ENCODE data around the gene CCM2L. TPM values are rescaled to one million over a fixed set of nuclear protein-coding genes. Genes with fewer than 3 reads are reported as not detected.

Gene CCM2L
- total and polyA plus RNA-seq, 2 experiments from 2014 or later = 4.9 to 13.3 TPM

DNA sequence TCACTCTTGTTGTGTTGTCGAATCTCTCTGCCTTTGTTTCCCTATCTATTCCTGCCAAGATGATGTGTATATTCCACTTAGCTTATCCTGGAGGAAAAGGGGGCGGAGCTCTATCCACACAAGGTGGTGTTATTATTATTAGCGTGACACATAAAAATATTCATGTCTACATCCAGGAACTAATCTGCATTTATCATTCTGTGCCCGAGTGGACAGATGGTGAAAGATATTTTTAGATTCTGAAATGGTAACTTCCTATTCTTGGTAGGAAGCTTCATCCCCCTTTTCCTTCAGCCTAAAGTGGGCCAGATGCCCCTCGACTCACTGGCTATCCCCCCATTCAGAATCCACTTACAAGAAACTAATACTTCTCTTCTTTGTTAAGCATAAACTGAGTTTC, 40.2 kb upstream of the CCM2L start:
- H3K4me2 ChIP-seq = no peak overlapping the region
- ATAC-seq (no peak), DNase-seq (ENCODE audit: low spot score) (no peak)
- no peaks in the 10 kb centered on the region for H3K9me2 ChIP-seq (ENCODE audit: insufficient read depth)
- Mint-ChIP-seq H3K4me3 (peak overlapping the region; percentile 86; the same call in 1 of the 3 replicates), H3K4me1 (peaks cover 42% of the 10 kb centered on the region), H3K27ac (no peak overlapping the region), H3K36me3 (ENCODE audit: low read depth) (no peaks in the 10 kb centered on the region), H3K27me3 (ENCODE audit: insufficient read depth, low read depth, poor library complexity) (peaks cover 19% of the 10 kb centered on the region), H3K9me3 (peaks cover 10% of the 10 kb centered on the region; the same call in 2 of the 3 replicates)
- peaks cover 25% of the 10 kb centered on the region for H3K27me3 ChIP-seq (ENCODE audit: insufficient read depth)
- H4K20me1 ChIP-seq (replicated peaks; ENCODE audit: insufficient read depth) = peaks cover 25% of the 10 kb centered on the region
- TF ChIP-seq NANOG (IDR thresholded peaks at IDR 0.05; ENCODE audit: borderline replicate concordance) (no peak), ZNF114 (CRISPR knock-in tag; IDR thresholded peaks at IDR 0.05) (no peak), POLR2AphosphoS5 (IDR thresholded peaks at IDR 0.05; ENCODE audit: low read depth) (no peak), ZNF331 (CRISPR knock-in tag; IDR thresholded peaks at IDR 0.05; ENCODE audit: low read depth) (no peak), STAT1 (IDR thresholded peaks at IDR 0.05; ENCODE audit: unreplicated experiment) (no peak), EZH2 (IDR thresholded peaks at IDR 0.05; ENCODE audit: low read depth, unreplicated experiment) (no peak), CREB1 (CRISPR knock-in tag; IDR thresholded peaks at IDR 0.05; ENCODE audit: low read depth) (no peak)
- TF ChIP-seq, protein P1, sequence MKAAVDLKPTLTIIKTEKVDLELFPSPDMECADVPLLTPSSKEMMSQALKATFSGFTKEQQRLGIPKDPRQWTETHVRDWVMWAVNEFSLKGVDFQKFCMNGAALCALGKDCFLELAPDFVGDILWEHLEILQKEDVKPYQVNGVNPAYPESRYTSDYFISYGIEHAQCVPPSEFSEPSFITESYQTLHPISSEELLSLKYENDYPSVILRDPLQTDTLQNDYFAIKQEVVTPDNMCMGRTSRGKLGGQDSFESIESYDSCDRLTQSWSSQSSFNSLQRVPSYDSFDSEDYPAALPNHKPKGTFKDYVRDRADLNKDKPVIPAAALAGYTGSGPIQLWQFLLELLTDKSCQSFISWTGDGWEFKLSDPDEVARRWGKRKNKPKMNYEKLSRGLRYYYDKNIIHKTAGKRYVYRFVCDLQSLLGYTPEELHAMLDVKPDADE (IDR thresholded peaks at IDR 0.05) = no peak
- TF ChIP-seq, protein P2, sequence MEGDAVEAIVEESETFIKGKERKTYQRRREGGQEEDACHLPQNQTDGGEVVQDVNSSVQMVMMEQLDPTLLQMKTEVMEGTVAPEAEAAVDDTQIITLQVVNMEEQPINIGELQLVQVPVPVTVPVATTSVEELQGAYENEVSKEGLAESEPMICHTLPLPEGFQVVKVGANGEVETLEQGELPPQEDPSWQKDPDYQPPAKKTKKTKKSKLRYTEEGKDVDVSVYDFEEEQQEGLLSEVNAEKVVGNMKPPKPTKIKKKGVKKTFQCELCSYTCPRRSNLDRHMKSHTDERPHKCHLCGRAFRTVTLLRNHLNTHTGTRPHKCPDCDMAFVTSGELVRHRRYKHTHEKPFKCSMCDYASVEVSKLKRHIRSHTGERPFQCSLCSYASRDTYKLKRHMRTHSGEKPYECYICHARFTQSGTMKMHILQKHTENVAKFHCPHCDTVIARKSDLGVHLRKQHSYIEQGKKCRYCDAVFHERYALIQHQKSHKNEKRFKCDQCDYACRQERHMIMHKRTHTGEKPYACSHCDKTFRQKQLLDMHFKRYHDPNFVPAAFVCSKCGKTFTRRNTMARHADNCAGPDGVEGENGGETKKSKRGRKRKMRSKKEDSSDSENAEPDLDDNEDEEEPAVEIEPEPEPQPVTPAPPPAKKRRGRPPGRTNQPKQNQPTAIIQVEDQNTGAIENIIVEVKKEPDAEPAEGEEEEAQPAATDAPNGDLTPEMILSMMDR (conservative IDR thresholded peaks at IDR 0.05; ENCODE audit: low read depth in 2 of 2) = no peak
- no peaks in the 10 kb centered on the region for H3K36me3 ChIP-seq (ENCODE audit: insufficient read depth)
- H3K4me1 ChIP-seq (ENCODE audit: insufficient read depth) = peaks cover 41% of the 10 kb centered on the region
- H3K27ac ChIP-seq (ENCODE audit: low read depth) = no peak overlapping the region
- H3F3A ChIP-seq (replicated peaks; ENCODE audit: low read depth) = peaks cover 33% of the 10 kb centered on the region
- no peaks in the 10 kb centered on the region for H3K79me2 ChIP-seq (replicated peaks; ENCODE audit: insufficient read depth)
- H3K4me3 ChIP-seq = no peak overlapping the region
- no peak overlapping the region for H2AFZ ChIP-seq

DNA sequence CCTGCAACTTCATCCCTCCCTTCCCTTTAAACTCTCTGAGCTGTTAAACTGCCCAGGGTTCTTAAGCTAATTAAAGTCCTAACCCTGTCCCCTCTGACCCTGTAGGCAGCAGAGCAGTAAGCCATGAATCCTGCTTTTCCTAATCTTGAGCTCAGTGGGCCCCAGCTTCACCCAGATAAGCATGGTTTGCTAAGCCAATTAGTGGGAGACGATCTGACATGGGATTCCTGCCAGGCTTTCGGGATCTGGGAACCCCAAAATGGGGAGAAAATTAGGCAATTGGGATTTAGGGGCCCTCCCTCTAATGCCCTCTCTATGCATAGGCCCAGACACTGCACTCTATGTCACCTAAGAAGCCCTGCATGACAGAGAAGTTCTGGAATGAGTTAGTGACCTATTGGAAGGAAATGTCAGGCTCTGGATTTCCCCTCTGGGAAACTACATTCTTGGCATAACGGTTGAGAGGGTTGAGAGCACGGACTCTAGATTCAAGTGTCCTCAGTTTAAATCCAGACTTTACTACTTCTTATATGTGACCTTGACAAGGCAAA, 37.7 kb upstream of the CCM2L start:
- Histone ChIP-seq H3K4me2 (no peak overlapping the region), H3K27me3 (ENCODE audit: insufficient read depth) (peaks cover 21% of the 10 kb centered on the region), H3K27ac (ENCODE audit: low read depth) (no peak overlapping the region), H2AFZ (no peak overlapping the region), H3K4me1 (ENCODE audit: insufficient read depth) (peaks cover 39% of the 10 kb centered on the region), H3K9me2 (ENCODE audit: insufficient read depth) (no peaks in the 10 kb centered on the region), H4K20me1 (replicated peaks; ENCODE audit: insufficient read depth) (peaks cover 25% of the 10 kb centered on the region), H3F3A (replicated peaks; ENCODE audit: low read depth) (peaks cover 25% of the 10 kb centered on the region), H3K36me3 (ENCODE audit: insufficient read depth) (no peaks in the 10 kb centered on the region), H3K79me2 (replicated peaks; ENCODE audit: insufficient read depth) (no peaks in the 10 kb centered on the region), H3K4me3 (no peak overlapping the region)
- ATAC-seq (no peak), DNase-seq (ENCODE audit: low spot score) (peak; percentile 55)
- Mint-ChIP-seq H3K27me3 (ENCODE audit: insufficient read depth, low read depth, poor library complexity) (peaks cover 19% of the 10 kb centered on the region), H3K36me3 (ENCODE audit: low read depth) (peaks cover 3% of the 10 kb centered on the region; the same call in 1 of the 3 replicates), H3K9me3 (peaks cover 17% of the 10 kb centered on the region; the same call in 2 of the 3 replicates), H3K27ac (no peak overlapping the region), H3K4me3 (no peak overlapping the region), H3K4me1 (peaks cover 39% of the 10 kb centered on the region)
- TF ChIP-seq ZNF114 (CRISPR knock-in tag; IDR thresholded peaks at IDR 0.05) = no peak
- TF ChIP-seq, protein P3, sequence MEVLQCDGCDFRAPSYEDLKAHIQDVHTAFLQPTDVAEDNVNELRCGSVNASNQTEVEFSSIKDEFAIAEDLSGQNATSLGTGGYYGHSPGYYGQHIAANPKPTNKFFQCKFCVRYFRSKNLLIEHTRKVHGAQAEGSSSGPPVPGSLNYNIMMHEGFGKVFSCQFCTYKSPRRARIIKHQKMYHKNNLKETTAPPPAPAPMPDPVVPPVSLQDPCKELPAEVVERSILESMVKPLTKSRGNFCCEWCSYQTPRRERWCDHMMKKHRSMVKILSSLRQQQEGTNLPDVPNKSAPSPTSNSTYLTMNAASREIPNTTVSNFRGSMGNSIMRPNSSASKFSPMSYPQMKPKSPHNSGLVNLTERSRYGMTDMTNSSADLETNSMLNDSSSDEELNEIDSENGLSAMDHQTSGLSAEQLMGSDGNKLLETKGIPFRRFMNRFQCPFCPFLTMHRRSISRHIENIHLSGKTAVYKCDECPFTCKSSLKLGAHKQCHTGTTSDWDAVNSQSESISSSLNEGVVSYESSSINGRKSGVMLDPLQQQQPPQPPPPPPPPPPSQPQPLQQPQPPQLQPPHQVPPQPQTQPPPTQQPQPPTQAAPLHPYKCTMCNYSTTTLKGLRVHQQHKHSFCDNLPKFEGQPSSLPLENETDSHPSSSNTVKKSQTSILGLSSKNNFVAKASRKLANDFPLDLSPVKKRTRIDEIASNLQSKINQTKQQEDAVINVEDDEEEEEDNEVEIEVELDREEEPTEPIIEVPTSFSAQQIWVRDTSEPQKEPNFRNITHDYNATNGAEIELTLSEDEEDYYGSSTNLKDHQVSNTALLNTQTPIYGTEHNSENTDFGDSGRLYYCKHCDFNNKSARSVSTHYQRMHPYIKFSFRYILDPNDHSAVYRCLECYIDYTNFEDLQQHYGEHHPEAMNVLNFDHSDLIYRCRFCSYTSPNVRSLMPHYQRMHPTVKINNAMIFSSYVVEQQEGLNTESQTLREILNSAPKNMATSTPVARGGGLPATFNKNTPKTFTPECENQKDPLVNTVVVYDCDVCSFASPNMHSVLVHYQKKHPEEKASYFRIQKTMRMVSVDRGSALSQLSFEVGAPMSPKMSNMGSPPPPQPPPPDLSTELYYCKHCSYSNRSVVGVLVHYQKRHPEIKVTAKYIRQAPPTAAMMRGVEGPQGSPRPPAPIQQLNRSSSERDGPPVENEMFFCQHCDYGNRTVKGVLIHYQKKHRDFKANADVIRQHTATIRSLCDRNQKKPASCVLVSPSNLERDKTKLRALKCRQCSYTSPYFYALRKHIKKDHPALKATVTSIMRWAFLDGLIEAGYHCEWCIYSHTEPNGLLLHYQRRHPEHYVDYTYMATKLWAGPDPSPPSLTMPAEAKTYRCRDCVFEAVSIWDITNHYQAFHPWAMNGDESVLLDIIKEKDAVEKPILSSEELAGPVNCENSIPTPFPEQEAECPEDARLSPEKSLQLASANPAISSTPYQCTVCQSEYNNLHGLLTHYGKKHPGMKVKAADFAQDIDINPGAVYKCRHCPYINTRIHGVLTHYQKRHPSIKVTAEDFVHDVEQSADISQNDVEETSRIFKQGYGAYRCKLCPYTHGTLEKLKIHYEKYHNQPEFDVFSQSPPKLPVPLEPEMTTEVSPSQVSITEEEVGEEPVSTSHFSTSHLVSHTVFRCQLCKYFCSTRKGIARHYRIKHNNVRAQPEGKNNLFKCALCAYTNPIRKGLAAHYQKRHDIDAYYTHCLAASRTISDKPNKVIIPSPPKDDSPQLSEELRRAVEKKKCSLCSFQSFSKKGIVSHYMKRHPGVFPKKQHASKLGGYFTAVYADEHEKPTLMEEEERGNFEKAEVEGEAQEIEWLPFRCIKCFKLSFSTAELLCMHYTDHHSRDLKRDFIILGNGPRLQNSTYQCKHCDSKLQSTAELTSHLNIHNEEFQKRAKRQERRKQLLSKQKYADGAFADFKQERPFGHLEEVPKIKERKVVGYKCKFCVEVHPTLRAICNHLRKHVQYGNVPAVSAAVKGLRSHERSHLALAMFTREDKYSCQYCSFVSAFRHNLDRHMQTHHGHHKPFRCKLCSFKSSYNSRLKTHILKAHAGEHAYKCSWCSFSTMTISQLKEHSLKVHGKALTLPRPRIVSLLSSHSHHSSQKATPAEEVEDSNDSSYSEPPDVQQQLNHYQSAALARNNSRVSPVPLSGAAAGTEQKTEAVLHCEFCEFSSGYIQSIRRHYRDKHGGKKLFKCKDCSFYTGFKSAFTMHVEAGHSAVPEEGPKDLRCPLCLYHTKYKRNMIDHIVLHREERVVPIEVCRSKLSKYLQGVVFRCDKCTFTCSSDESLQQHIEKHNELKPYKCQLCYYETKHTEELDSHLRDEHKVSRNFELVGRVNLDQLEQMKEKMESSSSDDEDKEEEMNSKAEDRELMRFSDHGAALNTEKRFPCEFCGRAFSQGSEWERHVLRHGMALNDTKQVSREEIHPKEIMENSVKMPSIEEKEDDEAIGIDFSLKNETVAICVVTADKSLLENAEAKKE (CRISPR knock-in tag; IDR thresholded peaks at IDR 0.05) = no peak
- TF ChIP-seq EZH2phosphoT487 (IDR thresholded peaks at IDR 0.05; ENCODE audit: unreplicated experiment) = no peak
